ENCODE data around the gene NPNT. TPM values are rescaled to one million over a fixed set of nuclear protein-coding genes. Genes with fewer than 3 reads are reported as not detected.
"Not testable (repeated sequence)": the region's sequence is repeated elsewhere in the genome, so short reads cannot be mapped to it uniquely, and the experiment has no call there.

NPNT gene
- polyA plus RNA-seq (2013, experiment 1 of 2; ENCODE audit: insufficient read length) = 0.47 TPM
- polyA plus RNA-seq (2013, experiment 2 of 2; ENCODE audit: insufficient read length) = 0.67 TPM

- no peak for DNase-seq
Observed at GRCh38 chr4:105894660-105895582, at the start of gene NPNT. TSS of gene NPNT (plus strand) at chr4:105895471. CDS start at chr4:105895653, 182 bp downstream.

- no peak for DNase-seq
Observed at GRCh38 chr4:105845559-105845958, 49.7 kb upstream of the NPNT start.

GRCh38 chr4:105848359-105848758, 46.9 kb upstream of the NPNT start:
- not testable (repeated sequence) for DNase-seq

DNA sequence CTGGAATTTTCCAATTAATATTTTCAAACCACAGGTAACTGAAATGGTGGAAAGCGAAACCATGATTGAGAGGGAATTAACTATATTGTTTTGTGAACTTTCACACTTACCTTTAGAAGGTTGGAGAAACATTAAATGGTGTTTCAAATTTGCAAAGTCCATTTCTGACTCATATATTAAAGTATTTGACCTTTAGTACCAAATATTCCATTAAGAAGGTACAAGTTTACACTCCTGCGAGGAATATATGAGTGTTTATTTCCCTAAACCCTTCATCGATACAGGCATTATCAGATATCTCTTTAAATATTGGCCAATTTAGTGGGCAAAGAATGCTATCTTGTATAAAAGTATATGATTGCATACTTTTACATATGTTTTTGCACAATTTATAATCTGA, 44.1 kb upstream of the NPNT start:
- DNase-seq = no peak

DNA sequence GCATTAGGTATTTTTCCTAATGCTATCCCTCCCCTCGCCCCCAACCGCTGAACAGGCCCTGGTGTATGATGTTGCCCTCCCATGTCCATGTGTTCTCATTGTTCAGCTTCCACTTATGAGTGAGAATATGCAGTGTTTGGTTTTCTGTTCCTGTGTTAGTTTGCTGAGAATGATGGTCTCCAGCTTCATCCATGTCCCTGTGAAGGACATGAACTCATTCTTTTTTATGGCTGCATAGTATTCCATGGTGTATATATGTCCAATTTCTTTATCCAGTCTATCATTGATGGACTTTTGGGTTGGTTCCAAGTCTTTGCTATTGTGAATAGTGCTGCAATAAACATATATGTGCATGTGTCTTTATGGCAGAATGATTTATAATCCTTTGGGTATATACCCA, 43.0 kb upstream of the NPNT start:
- DNase-seq = not testable (repeated sequence)

GRCh38 chr4:105858466-105859040, 36.7 kb upstream of the NPNT start:
- DNase-seq = no peak

GRCh38 chr4:105859233-105859632, 36.0 kb upstream of the NPNT start:
- peak; percentile 67 for DNase-seq

- DNase-seq = no peak
Observed at GRCh38 chr4:105870963-105871362, 24.3 kb upstream of the NPNT start.

GRCh38 chr4:105871997-105872396, 23.3 kb upstream of the NPNT start:
- no peak for DNase-seq

GRCh38 chr4:105875233-105875632, 20.0 kb upstream of the NPNT start:
- DNase-seq = no peak

DNA sequence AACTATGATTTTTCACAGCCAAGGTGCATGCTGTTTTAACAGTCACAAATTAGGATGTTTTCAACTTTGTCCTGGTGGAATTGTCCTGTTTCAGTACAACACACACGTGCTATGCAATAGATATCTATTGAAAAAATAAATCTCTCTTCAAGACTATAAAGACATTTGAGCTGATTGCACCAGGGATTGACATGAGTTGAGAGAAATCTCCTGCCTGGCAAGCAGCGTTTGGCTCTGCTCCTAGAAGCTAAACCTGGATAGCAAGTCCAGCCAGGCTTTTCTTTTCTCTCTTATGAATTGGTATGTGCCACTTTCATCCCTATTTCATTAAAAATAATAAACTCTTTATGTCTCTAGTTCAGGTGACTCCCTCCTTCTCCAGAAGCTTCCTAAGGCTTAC, 16.6 kb upstream of the NPNT start:
- no peak for DNase-seq

DNA sequence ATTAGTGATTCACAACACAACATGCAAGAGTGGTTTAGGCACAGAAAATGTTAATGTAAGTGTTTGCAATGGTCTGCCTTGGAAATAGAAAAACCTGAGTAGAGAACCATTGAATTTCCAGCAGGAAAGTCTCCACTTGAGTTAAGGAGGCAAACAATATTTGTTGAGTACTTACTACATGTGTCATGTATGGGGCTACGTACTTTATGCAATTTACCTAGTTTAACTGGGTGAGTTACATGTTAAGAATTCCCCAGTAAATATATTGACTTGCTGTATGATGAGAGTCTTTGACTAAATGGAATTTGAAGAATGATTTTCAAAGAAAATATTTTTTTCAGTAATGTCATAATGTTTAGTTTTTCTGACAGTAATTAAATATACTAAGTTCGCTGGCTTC, 7.8 kb upstream of the NPNT start:
- peak; percentile 20 for DNase-seq

DNA sequence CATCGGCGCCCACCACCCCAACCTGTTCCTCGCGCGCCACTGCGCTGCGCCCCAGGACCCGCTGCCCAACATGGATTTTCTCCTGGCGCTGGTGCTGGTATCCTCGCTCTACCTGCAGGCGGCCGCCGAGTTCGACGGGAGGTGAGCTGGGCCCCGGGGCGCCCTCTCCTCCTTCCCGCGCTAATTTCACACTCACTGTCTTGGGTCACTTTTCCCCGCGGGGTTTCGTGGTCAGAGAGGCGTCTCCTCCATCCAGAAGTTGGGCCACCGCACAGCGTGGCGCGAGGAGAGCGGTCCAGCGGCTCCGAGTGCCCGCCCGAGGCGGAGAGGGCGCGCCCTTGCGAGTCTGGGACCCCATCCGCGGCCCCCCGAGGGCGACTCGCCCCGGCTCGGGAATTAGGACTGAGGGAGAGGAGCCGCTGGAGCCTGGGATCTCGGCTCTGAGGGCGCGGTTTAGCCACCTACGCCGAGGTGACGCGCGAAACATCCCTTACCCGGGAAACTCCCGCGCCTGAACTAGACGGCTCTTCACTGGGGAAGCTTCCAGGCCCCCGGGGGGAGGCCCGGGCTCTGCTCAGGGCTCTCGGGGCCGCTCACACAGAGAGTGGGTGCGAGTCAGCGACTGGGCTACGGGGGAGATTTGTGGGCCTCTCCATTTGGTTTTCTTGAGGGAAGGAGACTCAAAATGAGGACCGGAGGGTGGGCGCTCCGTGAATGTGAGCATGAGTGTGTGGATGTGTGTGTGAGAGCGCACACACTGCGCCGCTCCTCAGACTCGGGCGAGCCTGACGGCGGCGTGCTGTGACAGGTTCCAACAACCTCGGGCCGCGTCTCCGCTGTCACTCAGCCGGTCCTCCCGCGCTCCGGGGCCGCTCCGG, 551 bp downstream of the NPNT start:
- no peak for DNase-seq

GRCh38 chr4:105896461-105896942, 1.2 kb downstream of the NPNT start:
- no peak for DNase-seq

DNA sequence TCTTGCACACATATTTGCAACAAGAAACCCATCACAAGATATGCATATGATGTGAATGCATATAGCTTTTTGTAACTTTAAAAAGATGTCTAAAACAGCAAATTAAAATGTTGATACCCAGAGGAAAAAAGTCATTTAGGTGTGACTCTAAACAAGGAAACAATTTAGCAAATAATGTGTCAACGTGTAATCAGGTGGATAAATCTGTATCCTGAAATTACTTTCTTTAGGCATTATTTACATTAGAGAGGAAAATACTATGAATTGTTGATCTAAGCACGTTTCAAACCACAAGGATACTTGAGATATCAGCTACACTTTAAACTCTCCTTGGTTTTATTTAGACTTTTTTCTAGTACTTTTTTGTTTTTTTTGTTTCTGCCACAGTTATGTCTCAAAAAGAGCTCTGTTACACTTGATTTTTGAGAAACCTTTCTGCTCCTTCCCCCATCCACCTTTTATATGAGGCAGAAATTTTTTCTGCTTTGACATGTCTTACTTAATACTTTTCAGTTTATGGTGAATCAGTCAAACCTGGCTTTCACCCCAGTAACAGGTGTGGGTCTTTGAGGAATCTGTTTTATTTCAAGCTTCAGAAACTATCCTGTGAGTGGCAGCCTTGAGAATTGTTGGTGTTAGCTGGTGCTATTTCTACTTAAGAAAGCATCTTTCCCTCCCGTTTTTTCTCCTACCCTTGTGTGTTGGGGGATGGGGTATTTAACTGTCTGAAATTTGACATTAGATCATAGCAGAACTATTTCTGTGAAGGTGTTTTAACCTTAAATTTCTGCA, 1.9 kb downstream of the NPNT start:
- DNase-seq = no peak

- DNase-seq = no peak
Observed at GRCh38 chr4:105900541-105900940, 5.3 kb downstream of the NPNT start.

GRCh38 chr4:105902550-105903262, 7.4 kb downstream of the NPNT start:
- DNase-seq = no peak

- no peak for DNase-seq
Observed at GRCh38 chr4:105909787-105910281, 14.6 kb downstream of the NPNT start.

DNA sequence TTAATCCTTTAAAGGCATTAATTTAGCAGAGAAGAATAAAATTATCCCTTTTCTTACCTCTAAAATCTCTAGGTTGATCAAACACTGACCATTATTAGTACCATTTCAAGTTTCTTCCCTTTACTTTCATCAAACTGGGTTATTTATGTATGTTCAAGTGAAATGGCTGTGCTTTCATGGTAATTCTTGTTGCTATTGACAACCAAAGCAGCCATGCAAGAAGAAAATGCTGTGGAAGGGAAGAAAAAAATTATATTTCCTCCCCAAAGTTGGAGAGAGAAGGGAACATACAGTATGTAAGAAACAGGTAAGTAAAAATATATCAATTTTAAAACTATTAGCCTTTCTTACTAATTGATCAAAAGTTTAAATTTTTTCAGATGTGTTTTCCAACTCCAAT, 16.2 kb downstream of the NPNT start:
- DNase-seq = no peak

DNA sequence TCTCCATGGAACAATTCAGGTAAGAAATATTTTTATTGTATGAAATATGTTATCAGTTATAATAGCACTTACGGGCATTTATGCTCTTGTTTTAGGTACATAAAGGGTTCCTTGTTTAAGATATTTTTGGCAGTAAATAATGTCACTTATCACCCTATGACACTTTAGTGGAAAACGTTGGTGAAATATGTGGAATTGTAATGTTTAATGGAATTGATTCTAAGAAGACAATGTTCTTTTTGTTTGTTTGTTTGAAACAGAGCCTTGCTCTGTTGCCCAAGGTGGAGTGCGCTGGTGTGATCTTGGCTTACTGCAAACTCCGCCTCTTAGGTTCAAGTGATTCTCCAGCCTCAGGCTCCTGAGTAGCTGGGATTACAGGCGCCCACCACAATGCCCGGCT, 17.4 kb downstream of the NPNT start:
- DNase-seq = no peak

DNA sequence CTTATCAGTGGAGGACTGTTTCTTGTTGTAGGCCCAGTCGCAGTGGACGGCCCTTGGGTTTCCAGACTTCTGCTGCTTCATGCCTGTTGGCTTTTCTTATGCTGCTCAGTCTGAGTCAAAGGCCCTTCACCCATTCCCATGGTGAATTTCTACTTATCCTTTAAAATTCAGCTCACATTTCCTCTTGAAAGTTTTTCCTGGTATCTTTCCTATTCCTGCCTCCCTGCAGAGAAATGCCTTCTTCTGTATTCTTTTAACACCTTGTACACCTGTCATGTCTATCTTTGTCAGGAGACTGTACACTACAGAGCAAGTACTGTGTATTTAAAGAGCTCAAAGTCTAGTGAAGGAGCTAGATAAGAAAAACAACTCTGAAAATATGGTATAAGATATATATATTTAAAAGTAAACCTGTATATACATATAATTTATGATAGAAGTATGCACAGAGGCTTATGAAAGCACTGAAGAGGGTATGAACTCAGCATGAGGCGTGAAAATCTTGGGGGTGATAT, 22.0 kb downstream of the NPNT start:
- no peak for DNase-seq

Data from fibroblast of skin of back (primary cell).